Suprapubic skin (tissue), 3 donors: ENCODE data around the gene SHF.

ENCODE experiments used
- POLR2AphosphoS5 ChIP-seq, 3 donors: sonication (generic); formaldehyde crosslinking; IDR thresholded peaks; one replicate each; pipeline ENCODE4 v1.6.1; 2017; ENCODE audit warnings: antibody characterized with exemption in 3 of 3
- TF ChIP-seq, protein P1 (sequence below), 2 donors: fragments of 200-600 bp in 1 of 2; fragments of 450-650 bp in 1 of 2; sonication (generic) in 1 of 2; IDR thresholded peaks; one replicate each; pipeline ENCODE4 v1.5.1; 2016 to 2019; ENCODE audit warnings: antibody characterized with exemption in 2 of 2, mild to moderate bottlenecking in 1 of 2, moderate library complexity in 1 of 2

DNA sequence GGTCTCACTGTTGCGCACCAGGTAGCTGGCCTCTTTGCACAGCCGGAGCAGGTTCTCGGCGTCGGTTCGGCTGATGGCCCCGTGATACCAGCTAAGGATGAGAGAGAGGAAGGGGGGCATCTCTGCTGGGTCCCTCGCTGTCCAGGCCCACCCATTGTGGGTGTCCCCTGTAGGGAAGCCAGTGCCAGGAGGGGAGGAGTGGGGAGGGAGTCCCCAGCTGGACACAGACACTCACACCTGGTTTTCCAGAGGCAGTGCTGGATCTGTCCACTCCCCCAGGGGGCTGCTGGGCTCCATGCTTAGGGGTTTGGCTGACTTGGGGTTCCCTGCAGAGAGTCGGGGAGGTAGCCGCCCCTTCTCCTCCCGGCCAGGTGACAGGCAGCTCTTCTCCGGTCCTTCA lies 15.9 kb downstream of the SHF start:
- TF ChIP-seq POLR2AphosphoS5 (IDR thresholded peaks at IDR 0.05), result no peak
- TF ChIP-seq, protein P1, sequence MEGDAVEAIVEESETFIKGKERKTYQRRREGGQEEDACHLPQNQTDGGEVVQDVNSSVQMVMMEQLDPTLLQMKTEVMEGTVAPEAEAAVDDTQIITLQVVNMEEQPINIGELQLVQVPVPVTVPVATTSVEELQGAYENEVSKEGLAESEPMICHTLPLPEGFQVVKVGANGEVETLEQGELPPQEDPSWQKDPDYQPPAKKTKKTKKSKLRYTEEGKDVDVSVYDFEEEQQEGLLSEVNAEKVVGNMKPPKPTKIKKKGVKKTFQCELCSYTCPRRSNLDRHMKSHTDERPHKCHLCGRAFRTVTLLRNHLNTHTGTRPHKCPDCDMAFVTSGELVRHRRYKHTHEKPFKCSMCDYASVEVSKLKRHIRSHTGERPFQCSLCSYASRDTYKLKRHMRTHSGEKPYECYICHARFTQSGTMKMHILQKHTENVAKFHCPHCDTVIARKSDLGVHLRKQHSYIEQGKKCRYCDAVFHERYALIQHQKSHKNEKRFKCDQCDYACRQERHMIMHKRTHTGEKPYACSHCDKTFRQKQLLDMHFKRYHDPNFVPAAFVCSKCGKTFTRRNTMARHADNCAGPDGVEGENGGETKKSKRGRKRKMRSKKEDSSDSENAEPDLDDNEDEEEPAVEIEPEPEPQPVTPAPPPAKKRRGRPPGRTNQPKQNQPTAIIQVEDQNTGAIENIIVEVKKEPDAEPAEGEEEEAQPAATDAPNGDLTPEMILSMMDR (IDR thresholded peaks at IDR 0.05), result no peak
